NOMO-1 (cell line): Measurements from ENCODE around the gene DLG2.

Experiments used
- DNase-seq, 2 experiments: peaks; one replicate each; lab custom pipeline; 2025; ENCODE audit not compliant: unreplicated experiment in 2 of 2; lab: John Stamatoyannopoulos, UW

Gene DLG2

DNA sequence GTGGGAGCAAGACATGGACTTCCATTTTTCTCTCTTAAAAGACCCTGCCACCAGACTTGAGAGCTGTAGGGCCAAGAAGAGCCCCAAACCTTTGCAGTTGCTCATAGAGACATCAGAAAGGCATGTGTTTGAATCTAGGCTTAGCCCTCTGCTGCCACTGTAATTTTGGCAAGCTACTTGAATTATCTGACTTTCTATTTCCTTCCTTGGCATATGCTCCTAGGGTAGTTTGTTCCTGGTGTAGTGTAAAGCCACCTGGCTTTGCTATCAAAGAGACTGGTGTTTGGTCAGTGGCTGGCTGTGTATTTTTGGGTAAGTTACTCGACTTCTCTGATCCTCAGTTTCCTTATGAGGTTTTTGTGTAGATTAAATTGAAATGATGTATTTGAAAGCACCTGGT is 2088.9 kb downstream of the DLG2 start:
- no peak for DNase-seq

- DNase-seq = no peak
Measured at GRCh38 chr11:83537131-83537610, 2090.0 kb downstream of the DLG2 start.

GRCh38 chr11:83533166-83533565 is 2094.0 kb downstream of the DLG2 start:
- DNase-seq = no peak

- DNase-seq = no peak
Measured at GRCh38 chr11:83528877-83529276, 2098.3 kb downstream of the DLG2 start.

GRCh38 chr11:83528225-83528624 is 2098.9 kb downstream of the DLG2 start:
- no peak for DNase-seq

DNA sequence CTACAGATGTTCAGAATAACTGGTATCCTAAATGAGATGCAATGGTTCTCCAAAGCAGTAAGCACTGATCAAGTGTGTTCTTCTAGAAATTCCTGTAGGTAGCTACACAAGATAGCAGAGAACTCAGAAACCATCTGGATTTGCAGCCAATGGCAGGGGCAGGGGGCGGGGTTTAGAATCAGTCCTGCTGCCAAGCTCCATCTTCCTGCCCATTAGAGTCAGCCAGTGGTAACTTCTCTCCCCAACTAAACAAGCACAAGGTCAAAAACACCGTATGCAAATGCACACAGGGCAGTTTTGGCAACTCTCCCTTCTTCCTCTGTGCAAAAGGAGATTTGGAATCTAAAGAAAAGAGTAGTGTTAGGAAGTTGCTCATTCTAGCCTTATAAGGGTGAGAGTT is 2103.5 kb downstream of the DLG2 start:
- DNase-seq = no peak

DNA sequence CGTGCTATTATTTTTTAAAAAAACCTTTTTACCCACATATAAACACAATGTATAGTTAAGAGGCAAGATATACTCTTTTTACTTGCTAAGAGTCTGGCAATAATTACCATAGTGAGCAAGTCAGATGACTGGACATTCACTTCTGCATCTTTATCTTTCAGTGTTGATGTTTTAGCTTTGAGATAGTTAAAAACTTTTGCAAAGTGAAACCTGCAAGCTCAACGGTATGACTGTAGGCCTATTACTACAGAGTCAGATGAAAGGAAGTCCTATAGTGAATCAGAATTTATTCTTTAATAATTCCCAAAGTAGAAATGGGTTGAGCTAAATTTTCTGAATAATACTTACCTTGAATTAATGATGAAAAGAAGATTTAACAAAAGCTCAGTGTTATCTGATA is 2104.2 kb downstream of the DLG2 start:
- DNase-seq = no peak

DNA sequence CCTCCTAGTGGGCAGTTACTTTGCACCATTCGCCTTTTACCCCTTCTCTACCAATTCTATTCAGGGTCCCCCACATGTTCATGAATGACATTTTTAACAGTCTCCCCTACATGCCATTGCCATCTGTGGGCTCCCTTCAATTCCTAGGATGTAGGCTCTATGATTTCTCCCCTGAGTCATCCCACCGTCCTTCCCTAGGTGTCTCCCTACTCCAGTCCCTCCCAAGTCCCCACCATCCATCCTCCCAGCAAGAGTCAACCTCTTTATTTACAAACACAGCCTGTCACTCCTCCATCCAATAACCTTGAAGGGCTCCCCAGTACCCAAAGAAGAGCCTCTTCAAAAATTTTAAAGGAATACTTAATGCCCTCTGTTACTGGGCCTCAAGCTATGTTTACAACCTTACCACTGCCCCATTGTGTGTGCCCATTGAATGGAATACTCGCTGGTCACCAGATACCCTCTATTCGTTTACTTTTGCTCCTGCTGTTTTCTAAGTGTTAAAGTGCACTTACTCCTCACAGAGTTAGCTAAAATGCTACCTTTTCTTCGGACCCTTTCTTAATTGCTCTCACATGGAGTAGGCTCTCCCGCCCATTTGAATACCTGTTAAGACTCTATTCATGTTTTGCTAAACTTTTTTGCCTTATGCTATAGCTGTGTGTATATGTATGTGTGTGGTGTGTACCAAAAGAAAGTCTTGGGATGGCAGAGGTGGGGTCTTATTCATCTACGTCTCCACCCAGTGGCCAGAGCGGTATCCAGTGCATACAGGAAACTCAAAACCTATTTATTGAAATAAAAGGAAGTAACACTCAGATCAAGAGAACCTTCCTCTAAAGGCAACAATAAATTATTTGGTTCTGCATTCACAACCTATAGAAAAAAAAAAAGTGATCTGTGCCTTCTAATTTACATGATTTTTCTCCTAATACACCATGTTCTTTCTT is 2105.2 kb downstream of the DLG2 start:
- DNase-seq = no peak

GRCh38 chr11:83520849-83521248 is 2106.3 kb downstream of the DLG2 start:
- no peak for DNase-seq

DNA sequence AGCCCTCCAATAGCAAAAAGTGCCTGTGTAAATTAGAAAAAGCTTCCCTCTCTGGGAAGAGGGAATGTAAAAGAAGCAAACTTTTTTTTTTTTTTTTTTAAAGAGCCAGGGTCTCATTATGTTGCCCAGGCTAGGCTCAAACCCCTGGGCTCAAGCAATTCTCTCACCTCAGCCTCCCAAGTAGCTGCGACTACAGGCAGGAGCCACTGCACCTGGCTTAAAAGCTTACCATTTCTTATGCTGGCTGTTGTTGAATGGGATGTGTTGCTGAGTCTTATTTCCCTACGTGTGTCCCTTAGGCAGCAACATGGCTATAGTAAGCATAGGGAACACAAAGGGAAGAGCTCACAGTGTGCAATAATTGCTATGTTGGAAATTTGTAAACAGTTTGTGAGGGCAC is 2115.5 kb downstream of the DLG2 start:
- DNase-seq = no peak

DNA sequence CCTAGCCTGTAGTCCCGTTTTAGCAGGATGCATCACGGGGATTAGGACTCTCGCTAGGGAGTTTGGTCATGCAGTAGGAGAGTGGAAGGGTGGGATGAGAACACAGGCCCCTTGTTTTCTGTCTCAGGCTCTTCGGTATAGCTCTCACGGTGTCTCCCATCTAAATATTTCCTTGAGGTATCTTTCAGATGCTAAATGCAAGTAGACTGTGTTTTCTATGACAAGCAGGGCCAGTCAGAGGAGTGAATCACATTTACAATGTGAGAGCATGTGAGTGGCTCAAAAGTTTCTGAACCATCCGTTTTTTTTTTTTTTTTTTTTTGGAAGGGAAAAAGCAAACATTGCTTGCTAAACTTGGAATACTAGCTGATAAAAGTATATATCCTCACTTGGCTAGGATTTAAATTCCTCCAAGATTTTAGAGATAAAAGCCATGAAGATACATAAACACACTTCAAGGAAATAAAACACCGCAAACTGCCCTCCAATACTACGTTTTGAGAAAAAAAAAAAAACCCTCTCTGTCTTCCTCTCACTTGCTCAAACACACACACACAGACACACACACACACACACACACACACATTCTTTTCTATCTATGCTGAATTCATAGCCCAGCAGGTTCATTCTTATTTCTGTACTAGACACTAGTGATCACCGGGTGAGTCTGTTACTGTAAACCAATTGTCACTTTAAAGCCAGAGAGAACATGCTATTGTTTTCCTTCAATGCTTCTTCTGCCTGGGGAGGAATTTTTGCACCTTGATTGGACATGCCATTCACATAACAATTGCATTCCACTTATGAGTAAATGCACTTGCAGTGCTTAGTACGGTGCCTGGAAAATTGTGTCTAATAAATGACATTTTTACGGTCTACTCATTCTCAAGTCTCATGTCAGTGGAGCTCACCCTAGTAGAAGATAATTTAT is 2116.3 kb downstream of the DLG2 start:
- DNase-seq = no peak

GRCh38 chr11:83508804-83509203 is 2118.3 kb downstream of the DLG2 start:
- DNase-seq = peak; percentile 8 to 50

GRCh38 chr11:83502041-83502440 is 2125.1 kb downstream of the DLG2 start:
- DNase-seq = no peak

DNA sequence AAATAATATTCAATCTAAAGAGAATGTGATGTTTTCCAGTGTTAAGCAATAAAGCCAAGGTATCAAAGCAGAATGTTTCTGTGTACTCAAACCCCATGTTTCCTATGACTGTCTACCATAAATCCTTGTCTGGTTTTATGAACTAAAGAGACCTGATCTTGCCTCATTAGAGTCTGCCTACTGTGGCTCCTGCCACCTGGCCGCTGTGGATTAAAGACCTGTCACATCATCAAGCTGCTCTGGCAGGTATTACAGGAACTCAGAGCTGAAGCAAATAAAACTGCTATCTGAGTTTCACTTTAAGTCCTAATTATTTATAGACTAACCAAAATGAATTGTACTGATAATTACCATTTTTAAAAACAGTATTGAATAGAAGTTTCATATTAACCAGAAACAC is 2133.2 kb downstream of the DLG2 start:
- DNase-seq = no peak

- no peak for DNase-seq
Measured at GRCh38 chr11:83493034-83493433, 2134.1 kb downstream of the DLG2 start.

GRCh38 chr11:83483808-83484207 is 2143.3 kb downstream of the DLG2 start:
- no peak for DNase-seq

DNA sequence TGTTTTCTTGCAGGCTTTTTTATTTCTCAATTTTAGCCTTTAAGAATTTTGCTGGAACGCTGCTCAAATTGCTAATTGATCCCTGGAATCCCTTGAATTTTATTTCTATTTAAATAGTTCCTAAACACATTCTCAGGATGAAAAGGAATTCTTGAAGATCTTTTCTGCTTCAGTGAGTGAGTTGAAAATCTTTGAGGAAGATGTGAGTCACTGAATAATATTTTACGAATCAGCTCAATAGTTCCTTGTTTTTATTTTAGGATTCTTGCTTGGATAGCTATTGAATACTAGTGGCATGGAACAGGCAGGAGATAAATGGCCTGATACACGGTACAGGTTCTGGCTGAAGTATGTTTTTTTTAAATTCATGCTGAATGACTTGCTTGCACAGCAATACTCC is 2146.3 kb downstream of the DLG2 start:
- no peak for DNase-seq

- DNase-seq = no peak
Measured at GRCh38 chr11:83480251-83480650, 2146.9 kb downstream of the DLG2 start.

GRCh38 chr11:83477772-83478171 is 2149.4 kb downstream of the DLG2 start:
- peak in 1 of 2 experiments; percentile 2 for DNase-seq

GRCh38 chr11:83475760-83476159 is 2151.4 kb downstream of the DLG2 start:
- no peak for DNase-seq

DNA sequence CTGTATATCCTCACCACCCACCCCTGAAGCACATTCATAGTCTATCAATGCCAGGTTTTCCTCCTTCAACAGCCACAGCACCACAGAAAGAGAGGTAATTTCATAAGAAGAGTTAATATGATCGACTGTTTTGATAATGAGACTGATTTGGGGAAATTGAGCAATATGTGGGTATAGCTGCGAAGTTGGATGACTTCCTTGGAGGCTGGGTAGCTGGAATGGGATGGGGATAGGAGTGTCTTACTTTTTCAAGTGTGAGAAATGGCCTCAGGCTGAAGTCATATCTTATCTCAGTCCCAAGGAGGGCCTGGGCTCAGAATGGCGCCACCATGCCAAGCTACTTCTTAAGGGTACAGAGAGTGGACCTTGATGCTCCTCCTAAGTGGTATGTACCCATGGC is 2153.4 kb downstream of the DLG2 start:
- no peak for DNase-seq
